OCI-LY7 (cell line): ENCODE results near the gene ACVR1B. TPM values are rescaled to one million over a fixed set of nuclear protein-coding genes. Genes with fewer than 3 reads are reported as not detected.
A peak's percentile ranks its signal among the peaks of the same experiment; 100 is the strongest.

Experiments used
- BruUV-seq: library from RNA; stranded (reverse); fragments of 400-500 nt; replicated peaks from 2 replicates; lab custom pipeline; 2021; lab: Mats Ljungman, UMichigan
- CTCF ChIA-PET: fragments of 300-600 bp; sonication (Branson Sonifier 250); formaldehyde crosslinking; loops from one replicate; lab custom pipeline; 2022; ENCODE audit warnings: antibody characterized with exemption; ENCODE audit not compliant: unreplicated experiment; lab: Charles Lee
- POLR2A ChIA-PET: fragments of 300-600 bp; sonication (Branson Sonifier 250); formaldehyde crosslinking; loops from one replicate; lab custom pipeline; 2022; ENCODE audit warnings: antibody characterized with exemption; lab: Charles Lee
- DNase-seq: peaks from one replicate; pipeline ENCODE4 v3.0.0-alpha.2; 2015; ENCODE audit warnings: low spot score
- H2AFZ ChIP-seq: fragments of 200-600 bp; sonication (generic), shearing (Covaris generic); 2 replicates; pipeline ENCODE4 v1.6.1; 2014; ENCODE audit warnings: mild to moderate bottlenecking, antibody characterized with exemption, low read length, moderate library complexity
- H3K27ac ChIP-seq: fragments of 200-600 bp; sonication (generic); 2 replicates; pipeline ENCODE4 v1.5.1; 2014; ENCODE audit warnings: mixed run types, low read depth, mild to moderate bottlenecking, moderate library complexity, low read length, inconsistent platforms; ENCODE audit not compliant: poor library complexity, severe bottlenecking
- H3K36me3 ChIP-seq: fragments of 200-600 bp; sonication (generic); 2 replicates; pipeline ENCODE4 v1.6.1; 2014; ENCODE audit warnings: mild to moderate bottlenecking, antibody characterized with exemption, low read length, moderate library complexity, mixed read lengths; ENCODE audit not compliant: insufficient read depth
- H3K4me1 ChIP-seq: fragments of 200-600 bp; sonication (generic); 2 replicates; pipeline ENCODE4 v1.5.1; 2014; ENCODE audit warnings: mild to moderate bottlenecking, low read length; ENCODE audit not compliant: insufficient read depth, poor library complexity, severe bottlenecking
- H3K4me2 ChIP-seq: fragments of 200-600 bp; sonication (generic); 2 replicates; pipeline ENCODE4 v1.6.1; 2014; ENCODE audit warnings: mild to moderate bottlenecking, low read length
- H3K4me3 ChIP-seq: fragments of 200-600 bp; sonication (generic); 2 replicates; pipeline ENCODE4 v1.5.1; 2014; ENCODE audit warnings: mild to moderate bottlenecking, low read depth, low read length; ENCODE audit not compliant: poor library complexity, severe bottlenecking
- H3K79me2 ChIP-seq: fragments of 200-600 bp; sonication (generic); 2 replicates; pipeline ENCODE4 v1.6.1; 2016; ENCODE audit warnings: low read depth, mild to moderate bottlenecking, low read length, moderate library complexity, mixed read lengths; ENCODE audit not compliant: insufficient read depth
- H3K9me2 ChIP-seq: fragments of 200-600 bp; sonication (generic); 2 replicates; pipeline ENCODE4 v1.6.1; 2016; ENCODE audit warnings: mild to moderate bottlenecking, low read length, mixed read lengths; ENCODE audit not compliant: insufficient read depth
- H3K9me3 ChIP-seq: fragments of 200-600 bp; sonication (generic); 2 replicates; pipeline ENCODE4 v1.6.1; 2014; ENCODE audit warnings: mild to moderate bottlenecking, mixed run types, low read length, mixed read lengths
- H4K20me1 ChIP-seq: fragments of 200-600 bp; sonication (generic); 2 replicates; pipeline ENCODE4 v1.6.1; 2014; ENCODE audit warnings: mild to moderate bottlenecking, antibody characterized with exemption, low read length, moderate library complexity, mixed read lengths; ENCODE audit not compliant: insufficient read depth
- EZH2phosphoT487 ChIP-seq: fragments of 200-600 bp; sonication (generic); IDR thresholded peaks from 2 replicates; pipeline ENCODE4 v1.6.1; 2018; ENCODE audit warnings: low read depth, borderline replicate concordance, mild to moderate bottlenecking, mixed run types, antibody characterized with exemption, low read length, moderate library complexity, mixed read lengths
- intact Hi-C: fragments of 100-400 bp; cut with micrococcal nuclease; formaldehyde crosslinking; loops from one replicate; pipeline ENCODE4 v1.10.0; 2022; ENCODE audit not compliant: unreplicated experiment
- total RNA-seq, 2 experiments: library from RNA; depleted of rRNA in 1 of 2; stranded (reverse); fragments of >200 nt in 1 of 2; shearing (Covaris generic) in 1 of 2; gene quantifications; 2 replicates each; pipeline ENCODE4 v1.2.3, GENCODE V29; 2014 to 2022
- TF ChIP-seq, protein P1 (sequence below): fragments of 200-600 bp; sonication (generic); conservative IDR thresholded peaks from 2 replicates; pipeline ENCODE4 v1.5.1; 2014; ENCODE audit warnings: mild to moderate bottlenecking, antibody characterized with exemption, low read length, moderate library complexity, mixed read lengths

ACVR1B gene
- total RNA-seq, 2 experiments from 2014 or later = 4.1 to 6.8 TPM

DNA sequence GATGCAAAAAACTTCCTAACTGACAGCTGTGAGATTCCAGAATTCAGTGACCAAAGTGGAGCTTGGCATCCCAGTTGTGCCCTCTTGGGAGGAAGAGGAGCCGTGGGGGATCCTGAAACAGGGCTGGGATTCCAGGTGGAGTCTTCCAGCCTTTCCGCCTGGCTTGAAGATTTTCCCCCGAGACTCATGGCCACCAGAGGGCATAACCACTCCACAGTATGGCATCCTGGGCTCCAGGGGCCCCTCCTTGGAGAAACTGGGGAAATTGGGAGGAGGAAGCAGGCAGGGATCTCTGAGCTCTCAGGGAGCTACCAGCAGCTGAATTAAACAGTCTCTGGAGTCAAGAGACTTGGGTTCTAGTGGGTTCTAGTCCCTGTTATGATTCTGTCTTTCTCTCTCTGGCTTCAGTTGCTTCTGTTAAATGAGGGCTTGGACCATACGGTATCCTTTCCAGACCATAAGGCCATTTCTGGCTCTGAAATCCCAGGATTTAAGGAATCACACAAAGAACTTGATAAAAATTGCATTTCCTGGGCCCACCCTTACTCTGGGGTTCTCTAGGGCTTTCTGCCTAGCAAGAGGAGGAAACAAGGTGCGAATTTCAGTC, 52.6 kb downstream of the ACVR1B start:
- H3K36me3 ChIP-seq = no peaks in the 10 kb centered on the region
- no peaks in the 10 kb centered on the region for H3K79me2 ChIP-seq
- no TSS peak for BruUV-seq
- H3K9me3 ChIP-seq = no peaks in the 10 kb centered on the region
- ChIA-PET CTCF (interaction anchor here (1.0 to 1.3 kb wide), 2 partner anchors 16 to 19 kb away, joined by 3 to 5 read pairs; no protein-coding TSS in a partner anchor), POLR2A (interaction anchor here (1.2 to 1.3 kb wide), 2 partner anchors 19 to 21 kb away, joined by 3 to 4 read pairs; no protein-coding TSS in a partner anchor)
- H3K4me2 ChIP-seq = no peak overlapping the region
- no peak overlapping the region for H2AFZ ChIP-seq
- DNase-seq = no peak
- intact Hi-C loops = loop anchor here (1.0 kb wide), 1 partner anchor 16 kb away; no protein-coding TSS in a partner anchor
- no peak overlapping the region for H3K4me3 ChIP-seq
- TF ChIP-seq EZH2phosphoT487 = no peak
- TF ChIP-seq, protein P1, sequence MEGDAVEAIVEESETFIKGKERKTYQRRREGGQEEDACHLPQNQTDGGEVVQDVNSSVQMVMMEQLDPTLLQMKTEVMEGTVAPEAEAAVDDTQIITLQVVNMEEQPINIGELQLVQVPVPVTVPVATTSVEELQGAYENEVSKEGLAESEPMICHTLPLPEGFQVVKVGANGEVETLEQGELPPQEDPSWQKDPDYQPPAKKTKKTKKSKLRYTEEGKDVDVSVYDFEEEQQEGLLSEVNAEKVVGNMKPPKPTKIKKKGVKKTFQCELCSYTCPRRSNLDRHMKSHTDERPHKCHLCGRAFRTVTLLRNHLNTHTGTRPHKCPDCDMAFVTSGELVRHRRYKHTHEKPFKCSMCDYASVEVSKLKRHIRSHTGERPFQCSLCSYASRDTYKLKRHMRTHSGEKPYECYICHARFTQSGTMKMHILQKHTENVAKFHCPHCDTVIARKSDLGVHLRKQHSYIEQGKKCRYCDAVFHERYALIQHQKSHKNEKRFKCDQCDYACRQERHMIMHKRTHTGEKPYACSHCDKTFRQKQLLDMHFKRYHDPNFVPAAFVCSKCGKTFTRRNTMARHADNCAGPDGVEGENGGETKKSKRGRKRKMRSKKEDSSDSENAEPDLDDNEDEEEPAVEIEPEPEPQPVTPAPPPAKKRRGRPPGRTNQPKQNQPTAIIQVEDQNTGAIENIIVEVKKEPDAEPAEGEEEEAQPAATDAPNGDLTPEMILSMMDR = peak; percentile 81
- H3K4me1 ChIP-seq = peaks cover 25% of the 10 kb centered on the region
- no peak overlapping the region for H3K27ac ChIP-seq
- no peaks in the 10 kb centered on the region for H3K9me2 ChIP-seq
- H4K20me1 ChIP-seq = no peaks in the 10 kb centered on the region

GRCh38 chr12:52005218-52005902, 53.9 kb downstream of the ACVR1B start:
- Histone ChIP-seq H3K9me2 (no peaks in the 10 kb centered on the region), H2AFZ (no peak overlapping the region), H3K4me1 (peaks cover 25% of the 10 kb centered on the region), H3K36me3 (no peaks in the 10 kb centered on the region), H3K4me2 (peak overlapping the region; percentile 6; the same call in 1 of the 2 replicates), H4K20me1 (no peaks in the 10 kb centered on the region), H3K27ac (no peak overlapping the region), H3K4me3 (no peak overlapping the region), H3K9me3 (no peaks in the 10 kb centered on the region), H3K79me2 (no peaks in the 10 kb centered on the region)
- no peak for DNase-seq
- ChIA-PET POLR2A (no interaction called here), CTCF (no interaction called here)
- BruUV-seq = no TSS peak
- intact Hi-C loops = no loop called here
- TF ChIP-seq, protein P1 = no peak
- no peak for TF ChIP-seq EZH2phosphoT487
